GM12865 (cell line): ENCODE data around the gene PPAT.
"Not testable (repeated sequence)": the region's sequence is repeated elsewhere in the genome, so short reads cannot be mapped to it uniquely, and the experiment has no call there.

Experiments
- DNase-seq: peaks from one replicate; pipeline ENCODE4 v3.0.0; 2010; ENCODE audit warnings: low read depth
- H3K4me3 ChIP-seq: 2 replicates; pipeline ENCODE4 v1.5.1; 2011; ENCODE audit warnings: mild to moderate bottlenecking, low read depth, low read length, control low read depth
- TF ChIP-seq, protein P1 (sequence below): IDR thresholded peaks from 2 replicates; pipeline ENCODE4 v1.5.1; 2011; ENCODE audit warnings: low read length, control low read depth, low read depth, inconsistent platforms; ENCODE audit not compliant: insufficient read depth; ENCODE audit errors: missing control alignments

Gene PPAT

DNA sequence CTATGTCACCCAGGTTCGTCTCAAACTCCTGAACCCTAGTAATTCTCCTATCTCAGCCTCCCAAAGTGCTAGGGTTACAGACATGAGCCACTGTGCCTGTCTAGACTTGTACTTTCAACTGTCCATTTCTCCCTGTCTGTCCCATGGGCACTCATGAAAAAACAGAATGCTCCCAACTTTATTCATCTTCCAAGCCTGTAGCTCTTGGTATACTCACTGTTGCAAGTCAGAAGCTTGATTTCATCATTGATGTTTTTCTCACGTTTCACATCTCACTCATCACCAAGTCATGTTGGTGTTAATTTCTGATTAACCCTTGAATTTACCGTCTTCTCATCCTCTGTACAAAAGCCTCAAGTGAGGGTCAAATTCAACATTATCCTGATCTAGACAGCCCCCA is 24.7 kb upstream of the PPAT start:
- H3K4me3 ChIP-seq: no peak overlapping the region
- DNase-seq: no peak
- TF ChIP-seq, protein P1, sequence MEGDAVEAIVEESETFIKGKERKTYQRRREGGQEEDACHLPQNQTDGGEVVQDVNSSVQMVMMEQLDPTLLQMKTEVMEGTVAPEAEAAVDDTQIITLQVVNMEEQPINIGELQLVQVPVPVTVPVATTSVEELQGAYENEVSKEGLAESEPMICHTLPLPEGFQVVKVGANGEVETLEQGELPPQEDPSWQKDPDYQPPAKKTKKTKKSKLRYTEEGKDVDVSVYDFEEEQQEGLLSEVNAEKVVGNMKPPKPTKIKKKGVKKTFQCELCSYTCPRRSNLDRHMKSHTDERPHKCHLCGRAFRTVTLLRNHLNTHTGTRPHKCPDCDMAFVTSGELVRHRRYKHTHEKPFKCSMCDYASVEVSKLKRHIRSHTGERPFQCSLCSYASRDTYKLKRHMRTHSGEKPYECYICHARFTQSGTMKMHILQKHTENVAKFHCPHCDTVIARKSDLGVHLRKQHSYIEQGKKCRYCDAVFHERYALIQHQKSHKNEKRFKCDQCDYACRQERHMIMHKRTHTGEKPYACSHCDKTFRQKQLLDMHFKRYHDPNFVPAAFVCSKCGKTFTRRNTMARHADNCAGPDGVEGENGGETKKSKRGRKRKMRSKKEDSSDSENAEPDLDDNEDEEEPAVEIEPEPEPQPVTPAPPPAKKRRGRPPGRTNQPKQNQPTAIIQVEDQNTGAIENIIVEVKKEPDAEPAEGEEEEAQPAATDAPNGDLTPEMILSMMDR: no peak

DNA sequence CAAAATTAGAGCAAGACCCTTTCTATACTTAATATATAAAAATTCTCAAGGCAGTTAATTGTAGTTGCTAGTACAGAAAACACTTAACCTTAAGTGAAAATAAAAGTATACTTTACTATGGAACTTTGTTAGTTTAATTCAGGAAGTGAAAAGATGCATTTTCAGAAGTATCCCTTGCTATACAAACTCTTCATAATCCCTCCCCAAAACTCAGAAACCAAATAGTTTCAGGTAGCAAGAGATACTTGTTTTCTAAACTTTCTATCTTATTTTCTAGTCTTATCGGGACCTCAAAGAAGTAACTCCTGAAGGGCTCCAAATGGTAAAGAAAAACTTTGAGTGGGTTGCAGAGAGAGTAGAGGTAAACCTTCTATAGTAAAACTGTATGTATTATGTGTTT is 14.9 kb upstream of the PPAT start:
- TF ChIP-seq, protein P1: no peak
- no peak overlapping the region for H3K4me3 ChIP-seq
- DNase-seq: no peak

DNA sequence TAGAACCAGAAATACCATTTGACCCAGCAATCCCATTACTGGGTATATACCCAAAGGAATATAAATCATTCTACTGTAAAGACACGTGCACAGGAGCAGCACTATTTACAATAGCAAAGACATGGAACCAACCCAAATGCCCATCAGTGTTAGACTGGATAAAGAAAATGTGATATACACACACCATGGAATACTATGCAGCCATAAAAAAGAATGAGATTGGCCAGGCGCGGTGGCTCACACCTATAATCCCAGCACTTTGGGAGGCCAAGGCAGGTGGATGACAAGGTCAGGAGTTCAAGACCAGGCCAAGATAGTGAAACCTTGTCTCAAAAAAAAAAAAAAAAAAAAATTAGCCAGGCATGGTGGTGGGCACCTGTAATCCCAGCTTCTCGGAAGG is 14.1 kb upstream of the PPAT start:
- DNase-seq, H3K4me3 ChIP-seq: not testable (repeated sequence)

DNA sequence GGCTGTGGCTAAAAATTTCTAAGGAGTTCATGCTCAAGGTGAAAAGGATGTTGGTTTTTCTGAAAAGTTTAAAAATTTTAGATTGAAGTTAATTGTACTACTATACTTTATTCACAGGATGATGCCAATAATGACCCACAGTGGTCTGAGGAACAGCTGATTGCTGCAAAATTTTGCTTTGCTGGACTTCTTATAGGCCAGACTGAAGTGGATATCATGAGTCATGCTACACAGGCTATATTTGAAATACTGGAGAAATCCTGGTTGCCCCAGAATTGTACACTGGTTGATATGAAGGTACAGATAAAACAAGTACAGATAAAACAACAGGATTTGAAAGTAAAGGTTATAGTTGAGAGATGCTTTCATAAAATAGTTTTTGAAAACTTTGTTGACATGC is 12.9 kb upstream of the PPAT start:
- no peak overlapping the region for H3K4me3 ChIP-seq
- no peak for DNase-seq
- TF ChIP-seq, protein P1: no peak

DNA sequence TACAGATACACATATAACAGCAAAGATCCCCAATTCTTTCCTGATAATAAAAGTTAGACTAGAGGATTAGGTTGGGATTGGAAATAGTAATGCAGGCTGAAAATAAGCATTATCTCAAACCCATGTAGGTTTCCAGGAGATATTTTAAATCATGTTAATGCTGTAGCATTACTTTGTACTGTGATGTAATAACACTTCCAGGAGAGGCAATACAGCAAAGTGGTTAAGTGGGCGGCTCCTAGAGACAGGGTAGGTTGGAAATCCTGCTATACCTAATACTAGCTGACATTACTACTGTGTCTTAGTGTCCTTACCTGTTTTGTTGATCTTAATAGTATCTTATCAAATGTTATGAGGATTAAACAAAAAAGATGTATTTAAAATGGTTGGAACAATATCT is 10.3 kb upstream of the PPAT start:
- DNase-seq: no peak
- H3K4me3 ChIP-seq: no peak overlapping the region
- TF ChIP-seq, protein P1: no peak

DNA sequence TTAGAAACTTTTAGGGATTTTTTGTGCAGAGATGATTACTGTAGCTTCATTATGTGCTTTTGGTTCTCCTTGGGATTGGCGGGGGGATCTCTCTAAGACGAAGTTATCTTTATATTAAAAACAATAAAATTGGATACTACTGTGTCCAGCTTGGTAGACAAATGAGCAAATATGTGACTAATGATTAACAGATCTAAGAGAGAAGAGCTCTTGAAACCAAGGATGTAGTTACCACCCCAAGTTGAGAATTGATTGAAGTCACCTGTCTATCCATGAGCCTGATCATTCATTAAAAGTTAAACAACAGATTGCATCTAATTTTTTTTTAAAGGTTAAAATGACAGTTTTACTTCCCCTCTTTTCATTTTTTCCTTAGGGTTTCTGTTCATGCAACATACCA is 9.3 kb upstream of the PPAT start:
- DNase-seq: no peak
- no peak overlapping the region for H3K4me3 ChIP-seq
- TF ChIP-seq, protein P1: no peak

DNA sequence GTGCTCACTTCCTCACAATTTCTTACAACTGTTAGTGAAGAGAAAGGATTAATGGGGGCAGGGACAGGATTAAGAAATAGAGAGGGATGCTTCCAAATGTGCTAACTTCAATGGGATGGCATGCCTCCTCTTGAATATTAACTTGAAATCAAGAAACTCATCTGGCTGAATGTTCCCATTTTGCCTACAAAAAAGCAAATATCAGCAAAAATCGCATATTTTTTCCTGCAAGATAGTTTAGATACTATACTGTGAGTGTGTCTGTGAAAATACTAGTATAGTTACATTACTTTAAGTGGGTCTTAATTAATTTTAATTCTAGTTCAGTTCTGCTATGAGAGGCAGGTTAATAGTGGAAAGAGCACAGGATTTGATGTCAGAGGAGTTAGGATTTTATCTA is 5.6 kb upstream of the PPAT start:
- DNase-seq: no peak
- H3K4me3 ChIP-seq: no peak overlapping the region
- TF ChIP-seq, protein P1: no peak

DNA sequence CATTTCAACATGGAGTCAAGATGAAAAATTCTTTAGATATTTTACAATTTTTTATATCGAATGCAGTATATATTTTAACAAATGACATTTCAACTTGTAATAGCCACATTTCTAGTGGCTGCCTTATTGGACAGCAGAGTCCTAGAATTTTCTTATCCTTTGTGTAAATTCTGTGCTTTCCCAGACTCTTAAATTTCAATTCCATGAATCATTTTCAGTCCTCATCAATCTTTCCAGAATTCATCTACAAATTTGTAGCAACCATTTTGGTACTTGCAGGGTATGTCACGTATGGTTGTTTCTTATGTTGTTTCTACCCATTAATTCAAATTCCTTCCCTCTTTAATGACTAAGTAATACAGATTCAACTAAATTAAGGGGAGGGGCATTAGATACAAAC is 3.4 kb upstream of the PPAT start:
- DNase-seq: no peak
- peak overlapping the region; percentile 99 for H3K4me3 ChIP-seq
- TF ChIP-seq, protein P1: no peak
